Right cardiac atrium (tissue), 5 donors: ENCODE data around the gene OR11G2. TPM values are rescaled to one million over a fixed set of nuclear protein-coding genes. Genes with fewer than 3 reads are reported as not detected.
"Not testable (repeated sequence)": the region's sequence is repeated elsewhere in the genome, so short reads cannot be mapped to it uniquely, and the experiment has no call there.

ENCODE experiments used
- ATAC-seq, 2 donors: fragments of 200-7000 bp; cut with Tn5 transposase; one replicate each; pipeline versions ENCODE4 v1.8.0 to v1.9.1; 2020; ENCODE audit warnings: moderate library complexity in 2 of 2, mild to moderate bottlenecking in 1 of 2
- DNase-seq, 3 donors: peaks; one replicate each; pipeline ENCODE4 v3.0.0-alpha.2; 2020
- H3K27ac ChIP-seq: one replicate; pipeline ENCODE4 v1.5.1; 2013; ENCODE audit warnings: mild to moderate bottlenecking, low read length, control low read depth, moderate library complexity
- H3K27me3 ChIP-seq: one replicate; pipeline ENCODE4 v1.6.1; 2013; ENCODE audit not compliant: control insufficient read depth, insufficient read depth
- H3K4me1 ChIP-seq: one replicate; pipeline ENCODE4 v1.6.1; 2013; ENCODE audit warnings: low read length; ENCODE audit not compliant: control insufficient read depth, insufficient read depth
- H3K4me3 ChIP-seq: one replicate; pipeline ENCODE4 v1.5.1; 2013; ENCODE audit warnings: low read length, control low read depth
- H3K9me3 ChIP-seq: one replicate; pipeline ENCODE4 v1.6.1; 2013; ENCODE audit warnings: low read length; ENCODE audit not compliant: control insufficient read depth
- WGBS: extraction: QIAGEN DNeasy Blood & Tissue Kit; methylation state at CpG from one replicate; pipeline ENCODE4 v1.1.7; 2013; 5-methylcytosine and 5-hydroxymethylcytosine counted together
- intact Hi-C, 4 donors: fragments of 100-400 bp; cut with DNase I; formaldehyde crosslinking; loops; one replicate each; pipeline versions ENCODE4 v1.11.0 to v1.14.0; 2022 to 2023
- polyA plus RNA-seq: library from polyadenylated mRNA; stranded (reverse); fragments of 200-250 nt; gene quantifications from one replicate; pipeline ENCODE4 v1.2.3, GENCODE V29; 2013
- total RNA-seq, 4 donors: library from RNA; stranded (reverse); fragmentation: NEBNext Ultra II Directional; extraction: Animal tissue kit (Norgen Biotek cat#: 25700); gene quantifications; one replicate each; pipeline ENCODE4 v1.2.1, GENCODE V29; 2021
- donor health status: healthy with polysubstance abuse.
- donor health status: DM: no; HTN: yes; CAD: no.
- donor health status: DM: no; HTN: no; CAD: no.
- donor health status: DM: no; HTN: yes; CAD: no; lungs with severe emphysema.
- donor health status: DM: yes; HTN: yes; CAD: no.

The OR11G2 gene
- total and polyA plus RNA-seq, 5 donors = not detected

GRCh38 chr14:20184181-20184580, 6.5 kb upstream of the OR11G2 start:
- Histone ChIP-seq H3K4me3 (no peak overlapping the region), H3K27ac (no peak overlapping the region), H3K9me3 (no peaks in the 10 kb centered on the region), H3K4me1 (no peaks in the 10 kb centered on the region), H3K27me3 (no peaks in the 10 kb centered on the region)
- intact Hi-C loops = no loop called here
- ATAC-seq (no peak), DNase-seq (no peak)
- 45% methylated on average over 5 of the region's 5 CpGs for WGBS

GRCh38 chr14:20191396-20191795, 700 bp downstream of the OR11G2 start:
- ATAC-seq (no peak), DNase-seq (no peak)
- intact Hi-C loops = no loop called here
- Histone ChIP-seq H3K9me3 (no peaks in the 10 kb centered on the region), H3K4me3 (no peak overlapping the region), H3K27me3 (no peaks in the 10 kb centered on the region), H3K27ac (no peak overlapping the region), H3K4me1 (no peaks in the 10 kb centered on the region)
- 78% methylated on average over 3 of the region's 3 CpGs for WGBS

GRCh38 chr14:20194101-20194500, 3.4 kb downstream of the OR11G2 start:
- Histone ChIP-seq H3K27me3 (no peaks in the 10 kb centered on the region), H3K9me3 (no peaks in the 10 kb centered on the region), H3K4me1 (no peaks in the 10 kb centered on the region), H3K4me3 (no peak overlapping the region), H3K27ac (no peak overlapping the region)
- intact Hi-C loops = no loop called here
- no peak for DNase-seq
- no peak for ATAC-seq

- ATAC-seq, H3K27ac ChIP-seq, H3K4me1 ChIP-seq, H3K4me3 ChIP-seq, intact Hi-C loops, H3K9me3 ChIP-seq, H3K27me3 ChIP-seq, DNase-seq: not testable (repeated sequence)
- WGBS = 63% methylated on average over 6 of the region's 6 CpGs
Measured at GRCh38 chr14:20195170-20195569, 4.5 kb downstream of the OR11G2 start.

DNA sequence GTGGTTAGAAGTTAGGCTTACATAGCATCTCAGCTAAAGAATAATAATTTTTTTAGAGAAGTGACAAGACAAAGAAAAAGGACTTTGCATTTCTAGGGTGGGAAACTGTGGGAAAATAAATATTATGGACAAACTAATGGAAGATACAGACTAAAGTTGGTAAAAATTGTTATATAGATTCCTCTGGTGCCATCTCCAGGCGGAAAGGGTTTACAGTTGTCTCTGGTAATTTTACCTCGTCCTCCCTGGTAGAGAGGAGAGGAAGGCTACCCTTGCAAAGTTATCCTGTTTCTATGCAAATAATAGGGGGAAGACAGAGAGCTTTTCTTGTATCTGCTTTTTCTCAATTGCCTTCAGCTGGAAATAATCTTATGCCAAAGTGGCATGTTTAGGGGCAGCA, 5.2 kb downstream of the OR11G2 start:
- Histone ChIP-seq H3K9me3 (no peaks in the 10 kb centered on the region), H3K4me3 (no peak overlapping the region), H3K27ac (no peak overlapping the region), H3K27me3 (no peaks in the 10 kb centered on the region), H3K4me1 (no peaks in the 10 kb centered on the region)
- ATAC-seq (no peak), DNase-seq (no peak)
- intact Hi-C loops = no loop called here
- WGBS = 16% methylated on average over 2 of the region's 2 CpGs

- intact Hi-C loops = no loop called here
- Histone ChIP-seq H3K27ac (no peak overlapping the region), H3K4me3 (no peak overlapping the region), H3K27me3 (no peaks in the 10 kb centered on the region), H3K9me3 (no peaks in the 10 kb centered on the region), H3K4me1 (no peaks in the 10 kb centered on the region)
- 69% methylated on average over 6 of the region's 6 CpGs for WGBS
- ATAC-seq (peak in 1 of 2 donors; percentile 41), DNase-seq (peak in 1 of 3 donors; percentile 29)
Measured at GRCh38 chr14:20197459-20197858, 6.8 kb downstream of the OR11G2 start.

DNA sequence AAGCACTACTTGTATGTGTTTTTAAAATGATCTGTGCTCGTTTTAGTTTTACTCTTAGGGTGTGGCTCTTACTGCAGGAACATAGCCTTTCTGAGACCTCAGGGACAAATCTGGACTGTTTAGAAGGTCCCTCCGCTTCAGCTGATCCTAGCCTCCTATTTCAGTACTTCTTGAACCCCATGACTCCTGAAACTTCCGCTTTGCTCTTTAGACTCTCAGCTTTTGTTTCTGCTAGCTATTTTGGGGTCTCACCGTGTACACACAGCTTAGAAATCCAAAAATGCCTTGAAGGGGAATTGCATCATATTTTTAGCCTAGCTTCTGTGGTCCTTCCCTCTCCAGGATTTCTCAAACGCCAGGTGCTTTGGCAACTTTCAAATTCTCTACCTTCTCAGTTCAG, 8.3 kb downstream of the OR11G2 start:
- no peaks in the 10 kb centered on the region for H3K4me1 ChIP-seq
- intact Hi-C loops = no loop called here
- DNase-seq (no peak), ATAC-seq (no peak)
- H3K27ac ChIP-seq = no peak overlapping the region
- H3K27me3 ChIP-seq = no peaks in the 10 kb centered on the region
- WGBS = 58% methylated on average over 5 of the region's 5 CpGs
- no peak overlapping the region for H3K4me3 ChIP-seq
- no peaks in the 10 kb centered on the region for H3K9me3 ChIP-seq

DNA sequence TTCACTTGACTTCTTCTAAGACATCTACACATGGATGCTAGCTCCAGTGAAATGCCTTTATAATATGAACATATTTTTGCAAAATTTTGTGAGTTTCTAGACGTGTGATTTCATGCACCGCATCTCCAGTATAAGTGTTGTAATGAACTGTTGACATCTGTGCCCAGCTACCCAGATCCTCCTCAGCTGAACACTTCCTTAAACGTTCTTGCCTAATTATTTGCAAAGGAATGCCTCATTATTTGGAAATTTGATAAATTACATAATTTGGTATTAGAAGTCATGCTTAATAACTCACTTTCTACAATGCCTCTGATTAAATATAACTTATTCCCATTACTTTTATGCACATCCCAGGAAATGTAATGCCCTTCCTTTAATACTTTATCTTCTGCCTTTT, 14.0 kb downstream of the OR11G2 start:
- ATAC-seq (no peak), DNase-seq (no peak)
- no peaks in the 10 kb centered on the region for H3K9me3 ChIP-seq
- intact Hi-C loops = no loop called here
- no peak overlapping the region for H3K27ac ChIP-seq
- 55% methylated on average over 3 of the region's 3 CpGs for WGBS
- H3K4me3 ChIP-seq = no peak overlapping the region
- H3K27me3 ChIP-seq = no peaks in the 10 kb centered on the region
- no peaks in the 10 kb centered on the region for H3K4me1 ChIP-seq

- Histone ChIP-seq H3K27ac (no peak overlapping the region), H3K9me3 (no peaks in the 10 kb centered on the region), H3K27me3 (no peaks in the 10 kb centered on the region), H3K4me3 (no peak overlapping the region), H3K4me1 (no peaks in the 10 kb centered on the region)
- ATAC-seq = no peak
- no peak for DNase-seq
- intact Hi-C loops = no loop called here
- whole genome bisulfite sequencing = 89% methylated on average over 2 of the region's 2 CpGs
Measured at GRCh38 chr14:20209595-20209994, 18.9 kb downstream of the OR11G2 start.

DNA sequence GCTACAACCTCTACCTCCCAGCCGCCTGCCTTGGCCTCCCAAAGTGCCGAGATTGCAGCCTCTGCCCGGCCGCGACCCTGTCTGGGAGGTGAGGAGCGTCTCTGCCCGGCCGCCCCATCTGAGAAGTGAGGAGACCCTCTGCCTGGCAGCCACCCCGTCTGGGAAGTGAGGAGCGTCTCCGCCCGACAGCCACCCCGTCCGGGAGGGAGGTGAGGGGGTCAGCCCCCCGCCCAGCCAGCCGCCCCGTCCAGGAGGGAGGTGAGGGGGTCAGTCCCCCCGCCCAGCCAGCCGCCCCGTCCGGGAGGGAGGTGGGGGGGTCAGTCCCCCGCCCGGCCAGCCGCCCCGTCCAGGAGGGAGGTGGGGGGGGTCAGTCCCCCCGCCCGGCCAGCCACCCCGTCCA, 21.7 kb downstream of the OR11G2 start:
- H3K9me3 ChIP-seq, H3K4me1 ChIP-seq, H3K4me3 ChIP-seq, H3K27me3 ChIP-seq, ATAC-seq, intact Hi-C loops, H3K27ac ChIP-seq: not testable (repeated sequence)
- DNase-seq = peak in 1 of 3 donors; percentile 48
- 89% methylated on average over 17 of the region's 28 CpGs for WGBS

DNA sequence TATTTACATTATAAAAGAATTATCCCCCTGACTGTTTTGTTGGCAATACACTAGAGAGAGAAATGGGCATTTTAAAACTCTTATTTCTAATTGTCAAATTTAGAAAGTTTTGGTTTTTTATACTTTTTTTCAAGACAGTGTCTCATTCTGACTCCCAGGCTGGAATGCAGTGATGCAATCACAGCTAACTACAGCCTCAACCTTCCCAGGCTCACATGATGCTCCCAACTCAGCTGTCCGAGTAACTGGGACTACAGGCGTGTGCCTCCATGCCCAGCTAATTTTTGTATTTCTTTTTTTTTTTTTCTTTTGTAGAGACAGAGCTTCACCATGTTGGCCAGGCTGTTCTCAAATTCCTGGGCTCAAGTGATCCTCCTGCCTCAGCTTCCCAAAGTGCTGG, 24.5 kb downstream of the OR11G2 start:
- no peak overlapping the region for H3K27ac ChIP-seq
- no peaks in the 10 kb centered on the region for H3K9me3 ChIP-seq
- H3K4me3 ChIP-seq = no peak overlapping the region
- no peaks in the 10 kb centered on the region for H3K4me1 ChIP-seq
- H3K27me3 ChIP-seq = no peaks in the 10 kb centered on the region
- 59% methylated on average over 2 of the region's 2 CpGs for WGBS
- ATAC-seq (no peak), DNase-seq (no peak)
- intact Hi-C loops = no loop called here

DNA sequence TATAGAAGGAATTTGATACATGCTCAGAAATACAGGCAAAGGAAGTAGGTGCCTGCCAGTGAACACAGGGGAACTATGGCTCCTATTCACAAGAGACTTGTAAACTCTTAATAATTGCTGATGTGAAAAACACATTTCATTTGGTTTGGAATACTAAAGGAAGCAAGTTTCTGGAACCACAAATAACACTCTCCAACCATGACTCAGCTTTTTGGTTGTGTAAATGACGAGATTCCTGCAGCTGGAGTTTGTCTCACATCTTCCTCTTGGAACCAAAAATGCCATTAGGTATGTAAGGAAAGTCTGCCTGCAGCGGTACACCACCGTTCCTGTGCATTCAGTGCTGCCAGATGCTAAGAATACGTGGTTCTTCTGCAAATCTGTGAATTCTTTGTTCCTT, 28.3 kb downstream of the OR11G2 start:
- Histone ChIP-seq H3K9me3 (no peaks in the 10 kb centered on the region), H3K4me3 (no peak overlapping the region), H3K27ac (no peak overlapping the region), H3K27me3 (no peaks in the 10 kb centered on the region), H3K4me1 (no peaks in the 10 kb centered on the region)
- 44% methylated on average over 4 of the region's 4 CpGs for WGBS
- intact Hi-C loops = no loop called here
- no peak for DNase-seq
- ATAC-seq = no peak
